H9 (cell line): Measurements from ENCODE around the gene ERFE. TPM values are rescaled to one million over a fixed set of nuclear protein-coding genes. Genes with fewer than 3 reads are reported as not detected.

Experiments
- DNase-seq: peaks from one replicate; pipeline ENCODE4 v3.0.0-alpha.2; 2017
- H2AFZ ChIP-seq: one replicate; pipeline ENCODE4 v1.6.1; 2013; ENCODE audit warnings: mild to moderate bottlenecking, low read length, control low read depth, moderate library complexity
- H2AK5ac ChIP-seq: 2 replicates; pipeline ENCODE4 v1.6.1; 2013; ENCODE audit warnings: low read length, control low read depth, mixed read lengths; ENCODE audit not compliant: insufficient read length
- H2BK120ac ChIP-seq: one replicate; pipeline ENCODE4 v1.6.1; 2013; ENCODE audit warnings: low read depth, mild to moderate bottlenecking, low read length, control low read depth, inconsistent platforms; ENCODE audit not compliant: poor library complexity, severe bottlenecking
- H2BK12ac ChIP-seq: 2 replicates; pipeline ENCODE4 v1.6.1; 2013; ENCODE audit warnings: low read length, control low read depth, mixed read lengths, low read depth; ENCODE audit not compliant: insufficient read length
- H2BK15ac ChIP-seq: 2 replicates; pipeline ENCODE4 v1.6.1; 2013; ENCODE audit warnings: low read depth, low read length, control low read depth
- H2BK20ac ChIP-seq: one replicate; pipeline ENCODE4 v1.6.1; 2013; ENCODE audit warnings: low read depth, mild to moderate bottlenecking, low read length, control low read depth, inconsistent platforms; ENCODE audit not compliant: poor library complexity, severe bottlenecking
- H2BK5ac ChIP-seq: 2 replicates; pipeline ENCODE4 v1.6.1; 2013; ENCODE audit warnings: low read length, control low read depth, mixed read lengths; ENCODE audit not compliant: insufficient read length
- H3K14ac ChIP-seq: 2 replicates; pipeline ENCODE4 v1.6.1; 2013; ENCODE audit warnings: low read length, control low read depth; ENCODE audit not compliant: insufficient read depth
- H3K18ac ChIP-seq: 2 replicates; pipeline ENCODE4 v1.6.1; 2013; ENCODE audit warnings: low read depth, mild to moderate bottlenecking, mixed read lengths, low read length, control low read depth; ENCODE audit not compliant: insufficient read length
- H3K23ac ChIP-seq: 2 replicates; pipeline ENCODE4 v1.6.1; 2013; ENCODE audit warnings: low read length, control low read depth, mixed read lengths, low read depth; ENCODE audit not compliant: insufficient read length
- H3K23me2 ChIP-seq: 2 replicates; pipeline ENCODE4 v1.6.1; 2013; ENCODE audit warnings: low read depth, mild to moderate bottlenecking, mixed read lengths, low read length, control low read depth; ENCODE audit not compliant: insufficient read length, poor library complexity, severe bottlenecking
- H3K27ac ChIP-seq: 2 replicates; pipeline ENCODE4 v1.5.1; 2013; ENCODE audit warnings: low read length, control low read depth, mixed read lengths, low read depth; ENCODE audit not compliant: insufficient read length
- H3K27me3 ChIP-seq: 2 replicates; pipeline ENCODE4 v1.6.1; 2013; ENCODE audit warnings: low read length, control low read depth, inconsistent platforms; ENCODE audit not compliant: insufficient read depth
- H3K4ac ChIP-seq: 2 replicates; pipeline ENCODE4 v1.6.1; 2013; ENCODE audit warnings: low read depth, mild to moderate bottlenecking, control low read depth, inconsistent platforms, low read length, moderate library complexity
- H3K4me1 ChIP-seq: 2 replicates; pipeline ENCODE4 v1.6.1; 2013; ENCODE audit warnings: low read length, control low read depth, inconsistent platforms; ENCODE audit not compliant: insufficient read depth
- H3K4me2 ChIP-seq: 2 replicates; pipeline ENCODE4 v1.6.1; 2013; ENCODE audit warnings: low read length, control low read depth, mixed read lengths; ENCODE audit not compliant: insufficient read length, insufficient read depth
- H3K56ac ChIP-seq: 2 replicates; pipeline ENCODE4 v1.6.1; 2013; ENCODE audit warnings: low read depth, mild to moderate bottlenecking, mixed read lengths, low read length, control low read depth; ENCODE audit not compliant: insufficient read length
- H3K79me1 ChIP-seq: 2 replicates; pipeline ENCODE4 v1.6.1; 2013; ENCODE audit warnings: low read depth, mild to moderate bottlenecking, moderate library complexity, low read length, control low read depth, inconsistent platforms; ENCODE audit not compliant: insufficient read depth, poor library complexity, severe bottlenecking
- H3K79me2 ChIP-seq: 2 replicates; pipeline ENCODE4 v1.6.1; 2013; ENCODE audit warnings: low read length, control low read depth, inconsistent platforms; ENCODE audit not compliant: insufficient read depth
- H3K9ac ChIP-seq: 2 replicates; pipeline ENCODE4 v1.6.1; 2013; ENCODE audit warnings: low read length, control low read depth, mixed read lengths; ENCODE audit not compliant: insufficient read length; ENCODE audit errors: extremely low read depth
- H3K9me3 ChIP-seq: one replicate; pipeline ENCODE4 v1.6.1; 2013; ENCODE audit warnings: low read depth, low read length, inconsistent platforms; ENCODE audit not compliant: control insufficient read depth
- H3T11ph ChIP-seq: one replicate; pipeline ENCODE4 v1.6.1; 2013; ENCODE audit warnings: mild to moderate bottlenecking, low read length, control low read depth, inconsistent platforms
- H4K20me1 ChIP-seq: one replicate; pipeline ENCODE4 v1.6.1; 2013; ENCODE audit not compliant: control insufficient read depth, insufficient read length, insufficient read depth
- H4K5ac ChIP-seq: 2 replicates; pipeline ENCODE4 v1.6.1; 2013; ENCODE audit warnings: low read depth, mild to moderate bottlenecking, mixed read lengths, low read length, control low read depth; ENCODE audit not compliant: insufficient read length
- H4K8ac ChIP-seq: replicated peaks from 2 replicates; pipeline ENCODE4 v1.6.1; 2013; ENCODE audit warnings: low read length, control low read depth, mixed read lengths, low read depth; ENCODE audit not compliant: insufficient read length
- H4K91ac ChIP-seq: 2 replicates; pipeline ENCODE4 v1.6.1; 2013; ENCODE audit warnings: low read depth, mild to moderate bottlenecking, moderate library complexity, mixed read lengths, low read length, control low read depth; ENCODE audit not compliant: insufficient read length
- H3K27ac Mint-ChIP-seq, 3 experiments: 2 replicates in 2 of 3; 3 replicates in 1 of 3; pipeline ENCODE4 v1.8.0; 2020 to 2021; ENCODE audit warnings: mixed read lengths in 3 of 3, mild to moderate bottlenecking in 1 of 3, moderate library complexity in 1 of 3
- H3K27me3 Mint-ChIP-seq: 2 replicates; pipeline ENCODE4 v1.8.0; 2021; ENCODE audit warnings: low read depth, mild to moderate bottlenecking, moderate library complexity, mixed read lengths
- H3K36me3 Mint-ChIP-seq, 3 experiments: 2 replicates in 2 of 3; 3 replicates in 1 of 3; pipeline ENCODE4 v1.8.0; 2020 to 2021; ENCODE audit warnings: low read depth in 3 of 3, mixed read lengths in 3 of 3; ENCODE audit not compliant: insufficient read depth in 1 of 3
- H3K4me1 Mint-ChIP-seq, 2 experiments: 2 replicates each; pipeline ENCODE4 v1.8.0; 2020; ENCODE audit warnings: mixed read lengths in 2 of 2
- H3K4me3 Mint-ChIP-seq, 2 experiments: 2 replicates in 1 of 2; 3 replicates in 1 of 2; pipeline ENCODE4 v1.8.0; 2020 to 2021; ENCODE audit warnings: mild to moderate bottlenecking in 2 of 2, mixed read lengths in 2 of 2, moderate library complexity in 1 of 2
- H3K9me3 Mint-ChIP-seq, 2 experiments: 2 replicates in 1 of 2; 3 replicates in 1 of 2; pipeline ENCODE4 v1.8.0; 2020; ENCODE audit warnings: mild to moderate bottlenecking in 2 of 2, mixed read lengths in 2 of 2, moderate library complexity in 1 of 2
- CTCF ChIP-seq: fragments of 200-600 bp; sonication (generic); conservative IDR thresholded peaks from 3 replicates; pipeline ENCODE4 v1.8.0; 2021; ENCODE audit warnings: antibody characterized with exemption, mild to moderate bottlenecking
- WGBS: extraction: QIAGEN DNeasy Blood & Tissue Kit; methylation state at CpG from one replicate; pipeline ENCODE4 v1.1.7; 2013; ENCODE audit warnings: missing lambda C conversion rate, low lambda C conversion rate, mixed read lengths; ENCODE audit not compliant: insufficient read length; ENCODE audit errors: extremely low coverage; 5-methylcytosine and 5-hydroxymethylcytosine counted together
- total RNA-seq: library from RNA; stranded (reverse); gene quantifications from 2 replicates; pipeline ENCODE4 v1.2.1, GENCODE V29; 2021

Gene ERFE
- total RNA-seq, 1 experiment from 2014 or later, result 2.1 TPM

- Histone ChIP-seq H3K9me3 (no peaks in the 10 kb centered on the region), H4K8ac (no peak overlapping the region), H2BK15ac (no peak overlapping the region), H3K56ac (no peak overlapping the region), H4K20me1 (no peaks in the 10 kb centered on the region), H3K4me2 (no peak overlapping the region), H3K27me3 (no peaks in the 10 kb centered on the region; the same call in 1 of the 2 replicates), H3K4ac (no peak overlapping the region), H3T11ph (no peak overlapping the region), H4K91ac (no peak overlapping the region), H3K79me2 (no peaks in the 10 kb centered on the region), H4K5ac (no peak overlapping the region), H3K79me1 (no peaks in the 10 kb centered on the region), H3K9ac (no peak overlapping the region), H2BK5ac (no peak overlapping the region), H2BK12ac (no peak overlapping the region), H3K23me2 (peaks cover 10% of the 10 kb centered on the region), H3K23ac (no peak overlapping the region), H2BK120ac (no peak overlapping the region), H3K27ac (no peak overlapping the region), H2BK20ac (no peak overlapping the region), H3K14ac (no peak overlapping the region; the same call in 1 of the 2 replicates), H2AFZ (no peak overlapping the region), H3K18ac (no peak overlapping the region), H3K4me1 (no peaks in the 10 kb centered on the region), H2AK5ac (no peak overlapping the region)
- H3K4me3 Mint-ChIP-seq, result no peak overlapping the region
- TF ChIP-seq CTCF, result no peak
- no CpG with 5 or more reads among the region's 19 CpGs for WGBS
- peaks cover 14% of the 10 kb centered on the region for H3K27me3 Mint-ChIP-seq
- H3K27ac Mint-ChIP-seq, result no peak overlapping the region
- no peaks in the 10 kb centered on the region for H3K9me3 Mint-ChIP-seq
- H3K4me1 Mint-ChIP-seq, result peaks cover 12 to 19% of the 10 kb centered on the region in 2 experiments
- DNase-seq, result no peak
- no peaks in the 10 kb centered on the region; a peak in 2 of 7 replicates for H3K36me3 Mint-ChIP-seq
Measured at GRCh38 chr2:238155051-238155760, 3.6 kb upstream of the ERFE start.
